ENCODE measurements around the gene SNRNP35. TPM values are rescaled to one million over a fixed set of nuclear protein-coding genes. Genes with fewer than 3 reads are reported as not detected.

SNRNP35 gene
- total and polyA plus RNA-seq, 2 experiments from 2014 or later, result 13.6 to 25.7 TPM

GRCh38 chr12:123482876-123483275 is 24.9 kb downstream of the SNRNP35 start:
- H3K4me3 ChIP-seq, result no peak overlapping the region
- no peaks in the 10 kb centered on the region for H4K20me1 ChIP-seq (ENCODE audit: insufficient read depth, poor library complexity, severe bottlenecking)
- H2AFZ ChIP-seq, result no peak overlapping the region
- H3K9me2 ChIP-seq (replicated peaks; ENCODE audit: insufficient read depth), result no peaks in the 10 kb centered on the region
- H3K27me3 ChIP-seq, result no peaks in the 10 kb centered on the region
- H3K4me1 ChIP-seq (ENCODE audit: insufficient read depth), result no peaks in the 10 kb centered on the region
- no peak for DNase-seq (ENCODE audit: low spot score)
- H3K9me3 ChIP-seq (ENCODE audit: low read depth), result no peaks in the 10 kb centered on the region
- TF ChIP-seq, protein P1, sequence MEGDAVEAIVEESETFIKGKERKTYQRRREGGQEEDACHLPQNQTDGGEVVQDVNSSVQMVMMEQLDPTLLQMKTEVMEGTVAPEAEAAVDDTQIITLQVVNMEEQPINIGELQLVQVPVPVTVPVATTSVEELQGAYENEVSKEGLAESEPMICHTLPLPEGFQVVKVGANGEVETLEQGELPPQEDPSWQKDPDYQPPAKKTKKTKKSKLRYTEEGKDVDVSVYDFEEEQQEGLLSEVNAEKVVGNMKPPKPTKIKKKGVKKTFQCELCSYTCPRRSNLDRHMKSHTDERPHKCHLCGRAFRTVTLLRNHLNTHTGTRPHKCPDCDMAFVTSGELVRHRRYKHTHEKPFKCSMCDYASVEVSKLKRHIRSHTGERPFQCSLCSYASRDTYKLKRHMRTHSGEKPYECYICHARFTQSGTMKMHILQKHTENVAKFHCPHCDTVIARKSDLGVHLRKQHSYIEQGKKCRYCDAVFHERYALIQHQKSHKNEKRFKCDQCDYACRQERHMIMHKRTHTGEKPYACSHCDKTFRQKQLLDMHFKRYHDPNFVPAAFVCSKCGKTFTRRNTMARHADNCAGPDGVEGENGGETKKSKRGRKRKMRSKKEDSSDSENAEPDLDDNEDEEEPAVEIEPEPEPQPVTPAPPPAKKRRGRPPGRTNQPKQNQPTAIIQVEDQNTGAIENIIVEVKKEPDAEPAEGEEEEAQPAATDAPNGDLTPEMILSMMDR (IDR thresholded peaks at IDR 0.05; ENCODE audit: poor library complexity), result no peak
- TF ChIP-seq EZH2 (IDR thresholded peaks at IDR 0.05; ENCODE audit: borderline replicate concordance), result no peak
- no peak for TF ChIP-seq EZH2phosphoT487 (IDR thresholded peaks at IDR 0.05; ENCODE audit: low read depth, severe bottlenecking, unreplicated experiment)
- H3K4me2 ChIP-seq, result no peak overlapping the region
- WGBS (ENCODE audit: low lambda C conversion rate, missing lambda C conversion rate), result 92% methylated on average over 6 of the region's 6 CpGs
- H3K79me2 ChIP-seq, result no peaks in the 10 kb centered on the region
- no peak overlapping the region for H3K27ac ChIP-seq
- H3K36me3 ChIP-seq (replicated peaks; ENCODE audit: insufficient read depth, low read depth), result no peaks in the 10 kb centered on the region

DNA sequence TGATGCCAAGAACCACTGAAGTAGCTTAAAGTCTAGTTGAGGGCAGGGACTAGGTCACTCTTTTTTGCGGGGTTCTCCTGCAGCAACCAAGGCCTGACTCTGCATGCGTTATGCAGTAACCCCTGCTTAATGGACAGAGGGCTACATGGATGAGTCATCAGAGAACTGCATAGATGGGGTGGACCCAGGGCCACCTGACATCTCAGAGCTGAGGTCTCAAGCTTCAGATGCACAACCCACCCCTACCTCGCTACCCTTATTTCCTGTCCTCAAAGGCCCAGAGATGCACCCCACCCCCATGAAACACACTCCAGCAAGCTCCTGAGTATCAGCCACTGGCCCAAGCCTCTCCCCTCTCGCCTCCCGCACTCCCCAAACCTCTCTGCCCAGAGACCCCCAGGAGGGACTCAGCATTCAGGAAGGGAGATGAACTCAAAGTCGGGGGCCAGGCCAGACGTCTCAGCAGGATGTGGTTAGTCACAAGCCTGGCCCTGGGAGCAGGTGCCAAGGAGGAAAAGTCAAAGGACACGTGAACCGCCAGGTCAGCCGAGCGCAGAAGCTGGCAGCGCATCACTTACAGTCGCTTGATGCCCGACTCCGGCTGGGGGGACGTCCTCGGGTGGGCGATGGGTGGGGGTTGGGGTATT is 25.8 kb downstream of the SNRNP35 start:
- Histone ChIP-seq H3K9me2 (replicated peaks; ENCODE audit: insufficient read depth) (no peaks in the 10 kb centered on the region), H3K9me3 (ENCODE audit: low read depth) (no peaks in the 10 kb centered on the region), H3K27me3 (no peaks in the 10 kb centered on the region), H4K20me1 (ENCODE audit: insufficient read depth, poor library complexity, severe bottlenecking) (no peaks in the 10 kb centered on the region), H3K4me2 (no peak overlapping the region), H3K4me1 (ENCODE audit: insufficient read depth) (no peaks in the 10 kb centered on the region), H3K36me3 (replicated peaks; ENCODE audit: insufficient read depth, low read depth) (no peaks in the 10 kb centered on the region), H3K4me3 (no peak overlapping the region), H2AFZ (no peak overlapping the region), H3K79me2 (no peaks in the 10 kb centered on the region), H3K27ac (no peak overlapping the region)
- no peak for DNase-seq (ENCODE audit: low spot score)
- 94% methylated on average over 15 of the region's 18 CpGs for WGBS (ENCODE audit: low lambda C conversion rate, missing lambda C conversion rate)
- TF ChIP-seq, protein P1 (IDR thresholded peaks at IDR 0.05; ENCODE audit: poor library complexity), result no peak
- TF ChIP-seq EZH2 (IDR thresholded peaks at IDR 0.05; ENCODE audit: borderline replicate concordance) (no peak), EZH2phosphoT487 (IDR thresholded peaks at IDR 0.05; ENCODE audit: low read depth, severe bottlenecking, unreplicated experiment) (no peak)

GRCh38 chr12:123485756-123486155 is 27.8 kb downstream of the SNRNP35 start:
- Histone ChIP-seq H3K79me2 (no peaks in the 10 kb centered on the region), H3K27me3 (no peaks in the 10 kb centered on the region), H3K4me1 (ENCODE audit: insufficient read depth) (no peaks in the 10 kb centered on the region), H3K9me3 (ENCODE audit: low read depth) (no peaks in the 10 kb centered on the region), H4K20me1 (ENCODE audit: insufficient read depth, poor library complexity, severe bottlenecking) (no peaks in the 10 kb centered on the region), H3K36me3 (replicated peaks; ENCODE audit: insufficient read depth, low read depth) (no peaks in the 10 kb centered on the region), H3K4me3 (no peak overlapping the region), H3K9me2 (replicated peaks; ENCODE audit: insufficient read depth) (no peaks in the 10 kb centered on the region), H2AFZ (no peak overlapping the region), H3K27ac (no peak overlapping the region), H3K4me2 (no peak overlapping the region)
- TF ChIP-seq EZH2 (IDR thresholded peaks at IDR 0.05; ENCODE audit: borderline replicate concordance) (no peak), EZH2phosphoT487 (IDR thresholded peaks at IDR 0.05; ENCODE audit: low read depth, severe bottlenecking, unreplicated experiment) (no peak)
- TF ChIP-seq, protein P1 (IDR thresholded peaks at IDR 0.05; ENCODE audit: poor library complexity), result no peak
- WGBS (ENCODE audit: low lambda C conversion rate, missing lambda C conversion rate), result 93% methylated on average over 12 of the region's 14 CpGs
- DNase-seq (ENCODE audit: low spot score), result no peak
